GM12878 (cell line): Measurements from ENCODE around the gene TSSK3. TPM values are rescaled to one million over a fixed set of nuclear protein-coding genes. Genes with fewer than 3 reads are reported as not detected.

ENCODE experiments used
- ATF7 ChIP-seq: fragments of 450-650 bp; IDR thresholded peaks from 2 replicates; pipeline ENCODE4 v1.6.1; 2016; ENCODE audit warnings: low read depth, mild to moderate bottlenecking
- DPF2 ChIP-seq: fragments of 450-650 bp; IDR thresholded peaks from 2 replicates; pipeline ENCODE4 v1.6.1; 2017; ENCODE audit warnings: mild to moderate bottlenecking
- IKZF1 ChIP-seq: fragments of 450-650 bp; conservative IDR thresholded peaks from 2 replicates; pipeline ENCODE4 v1.6.1; 2017; ENCODE audit warnings: antibody characterized with exemption, mild to moderate bottlenecking
- MEF2B ChIP-seq: fragments of 450-650 bp; IDR thresholded peaks from 2 replicates; pipeline ENCODE4 v1.6.1; 2018; ENCODE audit warnings: mild to moderate bottlenecking, moderate library complexity; ENCODE audit not compliant: partially characterized antibody, poor library complexity, severe bottlenecking
- MYB ChIP-seq: fragments of 150-350 bp; IDR thresholded peaks from 2 replicates; pipeline ENCODE4 v1.6.1; 2014; ENCODE audit warnings: mild to moderate bottlenecking, low read depth, low read length, borderline replicate concordance
- NFXL1 ChIP-seq: fragments of 450-650 bp; IDR thresholded peaks from 2 replicates; pipeline ENCODE4 v1.6.1; 2017; ENCODE audit warnings: antibody characterized with exemption, mild to moderate bottlenecking, borderline replicate concordance
- PKNOX1 ChIP-seq: fragments of 450-650 bp; IDR thresholded peaks from 2 replicates; pipeline ENCODE4 v1.6.1; 2016; ENCODE audit warnings: mild to moderate bottlenecking
- RB1 ChIP-seq: fragments of 450-650 bp; formaldehyde crosslinking; IDR thresholded peaks from 2 replicates; pipeline ENCODE4 v1.6.1; 2017; ENCODE audit warnings: mild to moderate bottlenecking, borderline replicate concordance
- TCF12 ChIP-seq: IDR thresholded peaks from 2 replicates; pipeline ENCODE4 v1.6.1; 2011; ENCODE audit warnings: low read depth, mild to moderate bottlenecking, low read length
- ZNF622 ChIP-seq: fragments of 450-650 bp; IDR thresholded peaks from 2 replicates; pipeline ENCODE4 v1.6.1; 2017; ENCODE audit warnings: mild to moderate bottlenecking, inconsistent platforms
- polyA plus RNA-seq, 11 experiments: library from polyadenylated mRNA; depleted of rRNA in 4 of 11; unstranded in 6 of 11; stranded (reverse) in 5 of 11; fragments of >200 nt; fragmentation: Nextera tagmentation in 4 of 11; fragmentation: Illumina TruSeq in 1 of 11; extraction: Ambion mirVana in 4 of 11; extraction: Trizol in 1 of 11; gene quantifications; 1 replicate in 1 of 11; 2 replicates in 10 of 11; pipeline versions ENCODE4 v1.2.1 to v1.2.3, GENCODE V29; 2011 to 2016; ENCODE audit warnings: inconsistent platforms in 2 of 11, missing spikeins in 2 of 11, low read depth in 1 of 11
- total RNA-seq, 4 experiments: library from RNA; depleted of rRNA in 3 of 4; stranded (reverse); fragments of >200 nt in 3 of 4; fragmentation: Illumina TruSeq in 1 of 4; extraction: Trizol in 1 of 4; gene quantifications; 2 replicates each; pipeline versions ENCODE4 v1.2.1 to v1.2.3, GENCODE V29; 2013 to 2021
- TF ChIP-seq, protein P1 (sequence below): fragments of 450-650 bp; IDR thresholded peaks from 2 replicates; pipeline ENCODE4 v1.6.1; 2017; ENCODE audit warnings: mild to moderate bottlenecking, moderate library complexity

The TSSK3 gene
- total and polyA plus RNA-seq, 10 of the 15 experiments (the other 5 are each of a cell fraction or from before 2014, with no cell fraction given), result 0.42 to 0.82 (median 0.60) TPM

- TF ChIP-seq, protein P1, sequence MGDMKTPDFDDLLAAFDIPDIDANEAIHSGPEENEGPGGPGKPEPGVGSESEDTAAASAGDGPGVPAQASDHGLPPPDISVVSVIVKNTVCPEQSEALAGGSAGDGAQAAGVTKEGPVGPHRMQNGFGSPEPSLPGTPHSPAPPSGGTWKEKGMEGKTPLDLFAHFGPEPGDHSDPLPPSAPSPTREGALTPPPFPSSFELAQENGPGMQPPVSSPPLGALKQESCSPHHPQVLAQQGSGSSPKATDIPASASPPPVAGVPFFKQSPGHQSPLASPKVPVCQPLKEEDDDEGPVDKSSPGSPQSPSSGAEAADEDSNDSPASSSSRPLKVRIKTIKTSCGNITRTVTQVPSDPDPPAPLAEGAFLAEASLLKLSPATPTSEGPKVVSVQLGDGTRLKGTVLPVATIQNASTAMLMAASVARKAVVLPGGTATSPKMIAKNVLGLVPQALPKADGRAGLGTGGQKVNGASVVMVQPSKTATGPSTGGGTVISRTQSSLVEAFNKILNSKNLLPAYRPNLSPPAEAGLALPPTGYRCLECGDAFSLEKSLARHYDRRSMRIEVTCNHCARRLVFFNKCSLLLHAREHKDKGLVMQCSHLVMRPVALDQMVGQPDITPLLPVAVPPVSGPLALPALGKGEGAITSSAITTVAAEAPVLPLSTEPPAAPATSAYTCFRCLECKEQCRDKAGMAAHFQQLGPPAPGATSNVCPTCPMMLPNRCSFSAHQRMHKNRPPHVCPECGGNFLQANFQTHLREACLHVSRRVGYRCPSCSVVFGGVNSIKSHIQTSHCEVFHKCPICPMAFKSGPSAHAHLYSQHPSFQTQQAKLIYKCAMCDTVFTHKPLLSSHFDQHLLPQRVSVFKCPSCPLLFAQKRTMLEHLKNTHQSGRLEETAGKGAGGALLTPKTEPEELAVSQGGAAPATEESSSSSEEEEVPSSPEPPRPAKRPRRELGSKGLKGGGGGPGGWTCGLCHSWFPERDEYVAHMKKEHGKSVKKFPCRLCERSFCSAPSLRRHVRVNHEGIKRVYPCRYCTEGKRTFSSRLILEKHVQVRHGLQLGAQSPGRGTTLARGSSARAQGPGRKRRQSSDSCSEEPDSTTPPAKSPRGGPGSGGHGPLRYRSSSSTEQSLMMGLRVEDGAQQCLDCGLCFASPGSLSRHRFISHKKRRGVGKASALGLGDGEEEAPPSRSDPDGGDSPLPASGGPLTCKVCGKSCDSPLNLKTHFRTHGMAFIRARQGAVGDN, result no peak
- TF ChIP-seq DPF2, result peak; percentile 46; the same call in 1 of the 2 replicates
- peak; percentile 58; the same call in 1 of the 2 replicates for TF ChIP-seq ATF7
- no peak for TF ChIP-seq MYB
- TF ChIP-seq MEF2B, result no peak
- TF ChIP-seq NFXL1, result no peak
- no peak for TF ChIP-seq PKNOX1
- peak; percentile 45; the same call in 1 of the 2 replicates for TF ChIP-seq IKZF1
- no peak for TF ChIP-seq RB1
- no peak for TF ChIP-seq TCF12
- TF ChIP-seq ZNF622, result no peak
Measured at GRCh38 chr1:32339363-32339978, 22.9 kb upstream of the TSSK3 start (continued).
